Right lobe of liver (tissue), 6 donors: Measurements from ENCODE around the gene ABT1. TPM values are rescaled to one million over a fixed set of nuclear protein-coding genes. Genes with fewer than 3 reads are reported as not detected.

Experiments used
- ATAC-seq, 4 donors: fragments of 200-7000 bp; cut with Tn5 transposase; one replicate each; pipeline ENCODE4 v1.9.1; 2020; ENCODE audit warnings: mild to moderate bottlenecking in 4 of 4, moderate library complexity in 4 of 4
- DNase-seq, 3 donors: peaks; one replicate each; pipeline ENCODE4 v3.0.0-alpha.2; 2020
- H3K27ac ChIP-seq, 3 donors: fragments of 200-600 bp; one replicate each; pipeline ENCODE4 v1.8.0; 2022
- H3K27me3 ChIP-seq, 2 donors: fragments of 200-600 bp; one replicate each; pipeline ENCODE4 v1.8.0; 2022
- H3K36me3 ChIP-seq, 4 donors: fragments of 200-600 bp; sonication (generic) in 1 of 4; one replicate each; pipeline versions ENCODE4 v1.5.1 to v1.8.0; 2017 to 2022; ENCODE audit warnings: control low read depth in 1 of 4
- H3K4me1 ChIP-seq, 4 donors: fragments of 200-600 bp; sonication (generic) in 1 of 4; one replicate each; pipeline versions ENCODE4 v1.5.1 to v1.8.0; 2017 to 2022; ENCODE audit warnings: control low read depth in 1 of 4
- H3K4me3 ChIP-seq, 3 donors: fragments of 200-600 bp; one replicate each; pipeline ENCODE4 v1.8.0; 2022
- H3K9me3 ChIP-seq, 4 donors: fragments of 200-600 bp; sonication (generic) in 1 of 4; one replicate each; pipeline versions ENCODE4 v1.5.1 to v1.8.0; 2017 to 2022; ENCODE audit warnings: control low read depth in 1 of 4
- CTCF ChIP-seq, 4 donors: fragments of 200-600 bp in 3 of 4; fragments of 450-650 bp in 1 of 4; IDR thresholded peaks; one replicate each; pipeline versions ENCODE4 v1.5.1 to v1.8.0; 2016 to 2022; ENCODE audit warnings: antibody characterized with exemption in 4 of 4, mild to moderate bottlenecking in 2 of 4
- POLR2A ChIP-seq: fragments of 450-650 bp; IDR thresholded peaks from one replicate; pipeline ENCODE4 v1.6.1; 2017; ENCODE audit warnings: antibody characterized with exemption, mild to moderate bottlenecking
- WGBS: methylation state at CpG from one replicate; pipeline ENCODE4 v1.1.6; 2018; ENCODE audit warnings: low coverage, low lambda C conversion rate; ENCODE audit not compliant: insufficient coverage; ENCODE audit errors: missing lambda C conversion rate; 5-methylcytosine and 5-hydroxymethylcytosine counted together
- intact Hi-C, 2 donors: fragments of 100-400 bp; cut with DNase I; formaldehyde crosslinking; loops; one replicate each; pipeline versions ENCODE4 v1.11.2 to v1.14.1; 2022
- total RNA-seq, 6 experiments: library from RNA; depleted of rRNA in 2 of 6; stranded (reverse); fragments of >200 nt in 2 of 6; fragmentation: NEBNext Ultra II Directional in 3 of 6; extraction: Animal tissue kit (Norgen Biotek cat#: 25700) in 3 of 6; gene quantifications; one replicate each; pipeline versions ENCODE4 v1.1.0 to v1.2.4, GENCODE V29; 2016 to 2023
- donor health status: DM: no; HTN: yes; CAD: no.
- donor health status: DM: no; HTN: no; CAD: no.
- donor health status: DM: no; HTN: no; CAD: no.
- donor health status: DM: no; HTN: yes; CAD: no.
- donor health status: DM: no; HTN: yes; CAD: no.

ABT1 gene
- total RNA-seq, 6 experiments from 2014 or later, result 5.0 to 9.2 (median 7.0) TPM

GRCh38 chr6:26594131-26594498 lies 2.6 kb upstream of the ABT1 start:
- H3K4me1 ChIP-seq, result peaks cover 0 to 9% (median 2%) of the 10 kb centered on the region in 4 donors
- peaks cover 0 to 2% (median 0%) of the 10 kb centered on the region in 4 donors for H3K9me3 ChIP-seq
- no peak overlapping the region for H3K4me3 ChIP-seq
- no peak overlapping the region for H3K27ac ChIP-seq
- peaks cover 6 to 11% of the 10 kb centered on the region in 2 donors for H3K27me3 ChIP-seq
- peaks cover 0 to 11% (median 4%) of the 10 kb centered on the region in 4 donors for H3K36me3 ChIP-seq
- 26% methylated on average over 6 of the region's 6 CpGs for WGBS
- no peak for TF ChIP-seq CTCF (IDR thresholded peaks at IDR 0.05)
- TF ChIP-seq POLR2A, result no peak
- DNase-seq (no peak), ATAC-seq (no peak)
- intact Hi-C loops, result loop anchor here in 1 of 2 donors (5.0 kb wide), 1 partner anchor 252 kb away; no protein-coding TSS in a partner anchor

GRCh38 chr6:26594730-26595632 lies 1.8 kb upstream of the ABT1 start:
- peaks cover 0 to 19% (median 6%) of the 10 kb centered on the region in 4 donors for H3K36me3 ChIP-seq
- peak overlapping the region in 1 of 3 donors; percentile 73 for H3K27ac ChIP-seq
- H3K4me3 ChIP-seq, result peak overlapping the region in 2 of 3 donors; percentile 96 to 97
- peaks cover 6 to 11% of the 10 kb centered on the region in 2 donors for H3K27me3 ChIP-seq
- intact Hi-C loops, result loop anchor here in 1 of 2 donors (5.0 kb wide), 1 partner anchor 253 kb away; no protein-coding TSS in a partner anchor
- peaks cover 0 to 9% (median 2%) of the 10 kb centered on the region in 4 donors for H3K4me1 ChIP-seq
- WGBS, result 28% methylated on average over 23 of the region's 23 CpGs
- no peak for DNase-seq
- TF ChIP-seq CTCF (IDR thresholded peaks at IDR 0.05) (no peak), POLR2A (no peak)
- no peak for ATAC-seq
- H3K9me3 ChIP-seq, result peaks cover 0 to 2% (median 0%) of the 10 kb centered on the region in 4 donors

- Histone ChIP-seq H3K36me3 (peaks cover 0 to 19% (median 6%) of the 10 kb centered on the region in 4 donors), H3K27me3 (peaks cover 6 to 11% of the 10 kb centered on the region in 2 donors), H3K9me3 (peaks cover 0 to 2% (median 0%) of the 10 kb centered on the region in 4 donors), H3K4me3 (peak overlapping the region; percentile 27 to 97 (median 96)), H3K4me1 (peaks cover 0 to 9% (median 2%) of the 10 kb centered on the region in 4 donors), H3K27ac (peak overlapping the region; percentile 73 to 88 (median 88))
- WGBS, result under 1% methylated on average over 39 of the region's 39 CpGs
- TF ChIP-seq POLR2A (no peak), CTCF (IDR thresholded peaks at IDR 0.05) (peak; percentile 93 to 98 (median 98))
- peak; percentile 86 to 91 (median 90) for ATAC-seq
- intact Hi-C loops, result no loop called here
- DNase-seq, result peak; percentile 93
Measured at GRCh38 chr6:26595669-26596269, 984 bp upstream of the ABT1 start.

- intact Hi-C loops, result no loop called here
- Histone ChIP-seq H3K36me3 (peaks cover 0 to 19% (median 6%) of the 10 kb centered on the region in 4 donors), H3K4me3 (peak overlapping the region; percentile 83 to 97 (median 96)), H3K27ac (peak overlapping the region; percentile 79 to 88 (median 88)), H3K9me3 (no peaks in the 10 kb centered on the region), H3K27me3 (peaks cover 5 to 6% of the 10 kb centered on the region in 2 donors), H3K4me1 (peaks cover 0 to 9% (median 2%) of the 10 kb centered on the region in 4 donors)
- TF ChIP-seq CTCF (IDR thresholded peaks at IDR 0.05), result no peak
- TF ChIP-seq POLR2A, result no peak
- ATAC-seq, result no peak
- no peak for DNase-seq
- 3% methylated on average over 5 of the region's 10 CpGs for WGBS
Measured at GRCh38 chr6:26597389-26597766, 625 bp downstream of the ABT1 start.
